Karpas-422 (cell line): Measurements from ENCODE around the gene ITGB6. TPM values are rescaled to one million over a fixed set of nuclear protein-coding genes. Genes with fewer than 3 reads are reported as not detected.

Experiments used
- DNase-seq: peaks from one replicate; pipeline ENCODE4 v3.0.0-alpha.2; 2015
- H2AFZ ChIP-seq: fragments of 200-600 bp; sonication (generic); 2 replicates; pipeline ENCODE4 v1.6.1; 2014; ENCODE audit warnings: antibody characterized with exemption, low read length, mixed read lengths
- H3K27ac ChIP-seq: fragments of 200-600 bp; sonication (generic); 2 replicates; pipeline ENCODE4 v1.5.1; 2014; ENCODE audit warnings: mild to moderate bottlenecking, low read length, moderate library complexity
- H3K27me3 ChIP-seq: fragments of 200-600 bp; sonication (generic); 2 replicates; pipeline ENCODE4 v1.6.1; 2014; ENCODE audit warnings: low read length, mixed read lengths
- H3K36me3 ChIP-seq: fragments of 200-600 bp; sonication (generic); 2 replicates; pipeline ENCODE4 v1.6.1; 2014; ENCODE audit warnings: low read length, mixed read lengths; ENCODE audit not compliant: insufficient read depth
- H3K4me1 ChIP-seq: fragments of 200-600 bp; sonication (generic); 2 replicates; pipeline ENCODE4 v1.6.1; 2014; ENCODE audit warnings: mild to moderate bottlenecking, low read length, mixed read lengths
- H3K4me2 ChIP-seq: fragments of 200-600 bp; sonication (generic); 2 replicates; pipeline ENCODE4 v1.6.1; 2014; ENCODE audit warnings: low read length, low read depth, mild to moderate bottlenecking; ENCODE audit not compliant: poor library complexity, severe bottlenecking
- H3K4me3 ChIP-seq: fragments of 200-600 bp; sonication (generic); 2 replicates; pipeline ENCODE4 v1.5.1; 2014; ENCODE audit warnings: mild to moderate bottlenecking, antibody characterized with exemption, low read length, mixed read lengths
- H3K79me2 ChIP-seq: fragments of 200-600 bp; sonication (generic); 2 replicates; pipeline ENCODE4 v1.6.1; 2014; ENCODE audit warnings: mild to moderate bottlenecking, low read length, mixed read lengths
- H3K9ac ChIP-seq: fragments of 200-600 bp; sonication (generic); 2 replicates; pipeline ENCODE4 v1.6.0; 2014; ENCODE audit warnings: low read length
- H3K9me2 ChIP-seq: fragments of 200-600 bp; sonication (generic), shearing (Covaris generic); replicated peaks from 2 replicates; pipeline ENCODE4 v1.6.0; 2014; ENCODE audit warnings: mild to moderate bottlenecking, low read length, moderate library complexity; ENCODE audit not compliant: insufficient read depth
- H3K9me3 ChIP-seq: fragments of 300-700, 200-600 bp; sonication (generic); 2 replicates; pipeline ENCODE4 v1.6.1; 2014; ENCODE audit warnings: low read length, mixed read lengths
- H4K20me1 ChIP-seq: fragments of 200-600 bp; sonication (generic); 2 replicates; pipeline ENCODE4 v1.6.1; 2014; ENCODE audit warnings: mild to moderate bottlenecking, antibody characterized with exemption, low read length, low read depth; ENCODE audit not compliant: insufficient read depth
- total RNA-seq: library from RNA; depleted of rRNA; stranded (reverse); fragments of >200 nt; shearing (Covaris generic); gene quantifications from 2 replicates; pipeline ENCODE4 v1.2.3, GENCODE V29; 2014; ENCODE audit warnings: low replicate concordance

ITGB6 gene
- total RNA-seq, 1 experiment from 2014 or later = not detected

DNA sequence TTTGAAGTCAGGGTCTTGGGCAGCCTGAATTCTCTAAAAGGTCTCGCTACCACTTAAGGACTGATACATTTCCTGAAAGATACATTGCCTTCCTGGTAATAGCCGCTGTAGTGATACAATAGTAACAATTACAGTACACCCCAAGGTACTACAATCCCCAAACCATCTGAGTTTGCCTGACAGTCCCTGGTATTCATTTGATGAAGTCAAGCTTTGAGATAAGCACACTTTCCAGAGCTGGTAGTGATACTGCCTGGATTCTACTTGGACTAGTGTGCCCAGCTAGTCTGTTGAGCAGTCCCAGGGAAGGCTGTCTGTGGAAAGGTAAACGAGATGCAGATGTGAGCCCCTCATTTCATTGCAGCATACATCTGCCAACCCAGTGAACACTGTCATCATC is 24.4 kb upstream of the ITGB6 start:
- Histone ChIP-seq H3K27me3 (no peaks in the 10 kb centered on the region), H3K9ac (no peak overlapping the region), H3K4me2 (no peak overlapping the region), H3K79me2 (no peaks in the 10 kb centered on the region), H3K4me1 (no peaks in the 10 kb centered on the region), H3K36me3 (no peaks in the 10 kb centered on the region), H2AFZ (no peak overlapping the region), H3K27ac (no peak overlapping the region), H3K9me3 (no peaks in the 10 kb centered on the region), H3K4me3 (no peak overlapping the region), H4K20me1 (no peaks in the 10 kb centered on the region), H3K9me2 (no peaks in the 10 kb centered on the region)
- DNase-seq = no peak

DNA sequence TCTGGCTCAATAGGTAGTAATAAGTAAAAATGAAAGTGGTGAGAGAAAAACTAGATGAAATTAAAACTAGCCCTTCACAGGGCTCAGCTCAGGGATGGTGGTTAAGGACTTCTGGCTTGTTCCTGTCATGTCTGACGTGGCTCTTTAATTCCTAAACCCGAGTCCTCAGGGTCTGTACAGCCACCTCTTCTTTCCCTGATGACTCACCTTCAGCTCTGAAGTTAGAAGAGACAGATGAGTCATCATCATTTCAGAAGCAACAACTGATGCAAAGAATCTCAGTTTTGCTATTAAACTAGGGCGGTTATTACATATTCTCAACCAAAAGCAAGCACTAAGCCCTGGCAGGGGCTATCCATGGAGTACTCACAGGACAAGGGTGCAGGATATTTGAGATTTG is 24.0 kb upstream of the ITGB6 start:
- H3K27ac ChIP-seq = no peak overlapping the region
- H3K36me3 ChIP-seq = no peaks in the 10 kb centered on the region
- H3K79me2 ChIP-seq = no peaks in the 10 kb centered on the region
- H3K4me2 ChIP-seq = no peak overlapping the region
- H4K20me1 ChIP-seq = no peaks in the 10 kb centered on the region
- no peaks in the 10 kb centered on the region for H3K27me3 ChIP-seq
- H2AFZ ChIP-seq = no peak overlapping the region
- DNase-seq = no peak
- H3K4me3 ChIP-seq = no peak overlapping the region
- H3K9me2 ChIP-seq = no peaks in the 10 kb centered on the region
- no peaks in the 10 kb centered on the region for H3K4me1 ChIP-seq
- H3K9me3 ChIP-seq = no peaks in the 10 kb centered on the region
- no peak overlapping the region for H3K9ac ChIP-seq

DNA sequence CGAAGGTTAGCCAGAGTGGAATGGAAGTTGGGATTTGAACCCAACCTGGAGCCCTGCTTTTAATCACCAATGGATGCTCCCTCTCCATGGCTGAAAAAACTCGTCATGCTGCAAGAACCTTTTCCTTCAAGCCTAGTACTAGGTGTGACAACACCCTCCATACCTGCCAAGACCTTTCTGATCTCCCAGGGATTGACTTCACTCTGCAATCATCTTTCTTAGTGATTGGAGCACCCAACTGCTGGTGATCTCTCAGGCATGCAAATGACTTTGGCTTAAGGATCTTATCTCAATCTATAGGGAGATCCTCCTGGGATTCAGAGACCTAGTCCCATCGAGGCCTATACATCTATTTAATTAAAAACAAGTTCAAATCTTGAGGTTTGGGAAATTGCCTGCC is 23.5 kb upstream of the ITGB6 start:
- Histone ChIP-seq H3K9ac (no peak overlapping the region), H3K27ac (no peak overlapping the region), H3K9me2 (no peaks in the 10 kb centered on the region), H2AFZ (no peak overlapping the region), H3K4me3 (no peak overlapping the region), H3K27me3 (no peaks in the 10 kb centered on the region), H3K4me1 (no peaks in the 10 kb centered on the region), H3K79me2 (no peaks in the 10 kb centered on the region), H3K36me3 (no peaks in the 10 kb centered on the region), H4K20me1 (no peaks in the 10 kb centered on the region), H3K4me2 (no peak overlapping the region), H3K9me3 (no peaks in the 10 kb centered on the region)
- DNase-seq = no peak

DNA sequence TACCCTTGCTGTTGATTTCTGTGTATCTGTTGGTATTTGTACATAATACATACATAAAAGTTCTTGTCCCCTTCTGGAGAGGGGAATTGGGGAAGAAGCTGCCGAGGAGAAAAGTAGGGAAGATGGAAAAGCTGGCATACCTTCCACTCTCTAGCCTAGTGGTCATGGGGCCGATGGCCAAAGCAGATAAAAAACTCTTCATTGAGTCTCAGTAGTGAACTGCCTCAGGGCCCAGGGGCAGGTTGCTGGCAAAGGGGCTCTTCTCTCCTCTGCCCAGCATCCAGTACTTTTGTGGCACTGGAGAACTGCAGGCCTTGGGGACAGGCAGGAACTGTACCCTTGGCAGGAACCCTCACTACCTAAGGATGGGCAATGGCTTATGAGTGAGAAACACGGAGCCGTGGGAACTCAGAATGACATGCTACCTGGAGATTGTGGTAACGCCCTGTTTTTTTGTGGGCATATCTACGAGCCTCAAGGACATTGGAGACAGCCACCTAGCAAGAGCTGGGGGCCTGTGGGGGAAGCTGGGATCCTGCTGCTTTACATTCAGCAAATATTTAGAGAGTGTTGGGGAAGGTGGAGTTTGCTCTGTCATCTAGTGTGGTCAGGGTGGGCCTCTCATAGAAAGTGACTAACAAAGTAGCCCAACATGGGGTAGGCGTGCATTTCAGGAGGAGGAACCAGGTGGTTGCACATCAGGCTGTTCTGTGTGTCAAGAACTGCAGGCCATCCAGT is 22.6 kb upstream of the ITGB6 start:
- DNase-seq = no peak
- Histone ChIP-seq H3K9ac (no peak overlapping the region), H3K4me1 (no peaks in the 10 kb centered on the region), H3K27me3 (no peaks in the 10 kb centered on the region), H3K79me2 (no peaks in the 10 kb centered on the region), H2AFZ (no peak overlapping the region), H3K27ac (no peak overlapping the region), H3K9me3 (no peaks in the 10 kb centered on the region), H3K9me2 (no peaks in the 10 kb centered on the region), H3K4me3 (no peak overlapping the region), H4K20me1 (no peaks in the 10 kb centered on the region), H3K36me3 (no peaks in the 10 kb centered on the region), H3K4me2 (no peak overlapping the region)

DNA sequence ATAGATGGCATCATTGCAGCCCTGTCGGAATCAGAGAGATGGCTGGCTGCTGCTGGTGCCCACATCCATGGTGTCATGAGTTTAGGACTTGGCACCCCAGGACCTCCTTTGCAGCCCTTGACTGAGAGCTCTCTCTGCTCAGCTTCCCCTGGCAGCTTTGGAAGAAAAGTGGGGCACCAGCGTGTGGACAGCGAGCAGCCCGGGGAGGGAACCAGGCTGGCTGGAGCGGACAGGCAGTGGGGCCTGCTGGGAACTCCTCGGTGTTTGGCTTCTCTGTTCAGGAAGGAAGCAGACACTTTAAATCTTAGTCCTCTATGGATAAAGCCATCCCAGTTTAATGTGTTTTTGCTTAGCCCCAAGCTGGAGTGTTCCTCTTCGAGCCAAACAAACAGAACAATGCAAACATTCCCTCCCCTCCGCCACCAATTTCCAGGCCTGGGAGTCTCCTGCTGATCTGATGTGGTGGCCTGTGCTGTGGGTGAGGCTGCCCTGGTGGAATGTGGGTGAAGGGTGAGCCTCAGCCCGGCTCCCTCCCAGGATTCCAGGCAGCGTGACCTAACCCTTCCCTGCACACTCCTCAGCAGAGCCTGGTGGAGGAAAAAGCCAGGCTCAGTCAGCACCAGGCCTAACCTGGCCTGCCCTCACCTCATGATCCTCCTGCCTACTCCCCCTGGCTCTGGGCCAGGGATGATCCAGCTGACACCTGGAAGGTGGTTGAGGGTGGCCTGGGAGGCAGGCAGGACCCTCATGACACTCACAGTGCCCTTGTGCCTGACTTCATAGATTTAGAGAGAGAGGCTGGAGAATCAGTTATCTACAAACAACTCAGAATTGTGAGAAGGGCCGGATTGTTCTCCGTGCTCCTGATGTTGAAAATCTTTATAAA is 21.6 kb upstream of the ITGB6 start:
- H3K27me3 ChIP-seq = no peaks in the 10 kb centered on the region
- H3K27ac ChIP-seq = no peak overlapping the region
- no peaks in the 10 kb centered on the region for H3K9me3 ChIP-seq
- H3K79me2 ChIP-seq = no peaks in the 10 kb centered on the region
- H3K9ac ChIP-seq = no peak overlapping the region
- no peaks in the 10 kb centered on the region for H3K4me1 ChIP-seq
- H3K36me3 ChIP-seq = no peaks in the 10 kb centered on the region
- H3K9me2 ChIP-seq = no peaks in the 10 kb centered on the region
- no peak for DNase-seq
- no peaks in the 10 kb centered on the region for H4K20me1 ChIP-seq
- H3K4me3 ChIP-seq = no peak overlapping the region
- H3K4me2 ChIP-seq = no peak overlapping the region
- no peak overlapping the region for H2AFZ ChIP-seq

DNA sequence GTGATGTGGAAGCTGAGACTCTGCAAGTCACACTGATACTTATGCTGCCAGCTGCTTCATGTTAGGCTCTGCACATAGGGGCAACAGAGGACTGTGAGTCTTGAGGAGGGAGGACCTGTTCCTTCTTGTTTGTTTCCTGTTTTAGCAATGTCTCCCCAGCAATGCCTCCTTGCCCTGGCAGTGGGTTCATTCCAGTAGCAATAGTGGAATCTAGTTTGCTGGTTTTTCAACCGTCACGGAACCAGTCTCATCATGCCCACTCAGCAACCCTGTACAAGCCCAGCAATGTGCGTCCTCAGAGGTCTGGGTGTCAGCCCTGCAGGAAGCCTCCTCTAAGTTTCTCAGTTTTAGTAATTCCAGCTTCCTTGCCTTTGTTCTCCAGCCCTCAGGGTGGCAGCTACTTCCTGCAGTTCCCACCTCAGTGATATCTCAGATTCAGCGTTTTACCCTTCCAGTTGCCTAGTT is 20.5 kb upstream of the ITGB6 start:
- H3K9me2 ChIP-seq = no peaks in the 10 kb centered on the region
- H2AFZ ChIP-seq = no peak overlapping the region
- no peak overlapping the region for H3K4me2 ChIP-seq
- no peak for DNase-seq
- no peak overlapping the region for H3K4me3 ChIP-seq
- no peaks in the 10 kb centered on the region for H3K79me2 ChIP-seq
- H3K36me3 ChIP-seq = no peaks in the 10 kb centered on the region
- H3K9me3 ChIP-seq = no peaks in the 10 kb centered on the region
- no peaks in the 10 kb centered on the region for H4K20me1 ChIP-seq
- H3K4me1 ChIP-seq = no peaks in the 10 kb centered on the region
- no peak overlapping the region for H3K27ac ChIP-seq
- H3K9ac ChIP-seq = no peak overlapping the region
- H3K27me3 ChIP-seq = no peaks in the 10 kb centered on the region

DNA sequence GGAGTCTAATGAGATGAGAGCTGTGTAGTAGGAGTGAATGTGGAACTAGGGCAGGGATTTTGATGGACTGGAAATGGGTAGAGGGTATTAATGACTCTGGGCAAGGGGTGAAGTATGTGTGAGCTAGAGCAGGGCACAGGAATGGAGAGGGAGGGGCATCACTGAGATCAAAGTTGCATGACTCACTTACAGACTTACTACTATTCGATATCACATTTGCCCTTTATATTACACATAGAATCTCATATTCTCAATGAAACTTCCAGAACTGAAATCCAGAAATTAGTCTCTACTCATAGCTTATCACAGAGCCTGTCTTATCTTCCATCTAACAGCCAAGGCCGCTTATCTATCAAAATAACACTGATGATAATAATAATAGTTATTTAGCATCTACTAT is 20.0 kb upstream of the ITGB6 start:
- Histone ChIP-seq H3K79me2 (no peaks in the 10 kb centered on the region), H3K4me3 (no peak overlapping the region), H3K27ac (no peak overlapping the region), H3K9me3 (no peaks in the 10 kb centered on the region), H3K36me3 (no peaks in the 10 kb centered on the region), H3K4me2 (no peak overlapping the region), H3K9me2 (no peaks in the 10 kb centered on the region), H2AFZ (no peak overlapping the region), H4K20me1 (no peaks in the 10 kb centered on the region), H3K27me3 (no peaks in the 10 kb centered on the region), H3K9ac (no peak overlapping the region), H3K4me1 (no peaks in the 10 kb centered on the region)
- DNase-seq = no peak
